Stimulated activated CD8-positive, alpha-beta memory T cell treated with anti-CD3 and anti-CD28 coated beads, Interleukin-4, amount 100 ng/mL, for 1 hour (primary cell): ENCODE results near the gene MSL3B.
"Not testable (repeated sequence)": the region's sequence is repeated elsewhere in the genome, so short reads cannot be mapped to it uniquely, and the experiment has no call there.

Source experiments
- DNase-seq, 2 donors: peaks; one replicate each; pipeline ENCODE4 v3.0.0-alpha.2; 2020; ENCODE audit warnings: low read depth in 2 of 2, low spot score in 1 of 2

The MSL3B gene

DNA sequence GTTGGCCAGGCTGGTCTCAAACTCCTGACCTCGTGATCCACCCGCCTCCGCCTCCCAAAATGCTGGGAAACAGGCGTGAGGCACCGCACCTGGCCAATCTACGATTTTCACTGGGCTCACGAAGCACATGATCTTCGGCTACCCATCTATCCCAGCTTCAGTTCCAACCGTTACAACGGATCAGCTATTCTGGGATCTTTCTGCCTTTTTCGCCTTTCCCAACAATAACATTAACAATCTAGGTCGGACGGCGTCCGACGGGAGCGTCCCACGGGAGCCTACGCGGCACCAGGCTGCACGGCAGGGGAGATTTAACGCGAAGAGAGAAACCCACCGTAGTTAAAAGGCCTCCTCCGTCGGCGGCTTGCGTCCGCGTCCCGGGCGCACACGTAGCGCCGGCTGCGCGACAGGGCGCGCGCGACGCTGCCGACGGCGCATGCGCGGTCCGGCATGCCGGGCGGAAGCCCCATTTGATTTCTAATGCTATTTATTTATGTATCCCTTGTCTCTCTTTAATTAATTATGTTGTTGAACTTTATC, at the start of gene MSL3B:
Gene MSL3B, minus strand, starts transcription at position 394 of the 540 bp plus-strand sequence.
- DNase-seq = peak in 1 of 2 donors; percentile 13

DNA sequence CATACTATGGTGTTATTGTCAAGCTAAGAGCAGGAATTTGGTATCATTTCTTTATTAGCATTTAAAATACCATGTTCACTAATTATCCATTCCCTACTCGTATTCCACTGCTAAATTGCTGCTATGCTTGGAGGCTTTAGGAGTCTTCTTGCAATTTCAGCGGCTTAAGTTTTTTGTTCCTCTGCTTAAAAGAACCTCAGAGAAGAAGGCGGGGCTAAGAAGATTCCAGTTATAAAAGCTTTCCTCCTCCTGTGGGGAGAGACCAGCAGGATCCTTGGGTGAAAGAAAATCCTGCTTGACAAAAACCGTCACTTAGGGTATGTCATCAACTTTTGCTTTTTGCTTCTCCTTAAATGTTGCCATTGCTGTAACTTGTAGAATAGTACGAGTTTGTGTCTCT, 48.9 kb upstream of the MSL3B start, which contains the start of gene TRPM8:
Gene TRPM8, plus strand, starts transcription at position 258 of the 400 bp plus-strand sequence. CDS start 9,165 bp downstream, outside the sequence.
- DNase-seq = no peak

GRCh38 chr2:233915128-233915527, 46.9 kb upstream of the MSL3B start:
- no peak for DNase-seq

- no peak for DNase-seq
Observed at GRCh38 chr2:233912691-233913423, 44.7 kb upstream of the MSL3B start.

GRCh38 chr2:233907627-233908026, 39.4 kb upstream of the MSL3B start:
- DNase-seq = no peak

DNA sequence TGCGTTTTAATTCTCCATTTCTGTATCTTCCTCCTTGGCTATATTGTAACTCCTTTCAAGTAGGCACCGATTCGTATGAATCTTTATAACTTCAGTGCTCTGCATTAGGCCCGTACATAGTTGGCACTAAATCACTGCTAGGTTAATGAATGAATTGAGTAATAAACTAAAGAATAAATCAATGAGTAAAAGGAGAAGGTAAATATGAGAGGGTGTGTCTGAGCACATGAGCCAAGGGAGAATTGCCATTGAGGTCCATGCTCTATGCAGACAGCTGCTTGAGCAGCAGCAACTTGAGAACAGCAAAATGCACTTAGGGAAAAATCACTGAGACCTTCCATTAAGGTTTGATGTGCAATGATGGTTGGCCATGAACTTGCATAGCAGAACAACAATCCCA, 37.8 kb upstream of the MSL3B start:
- no peak for DNase-seq

- no peak for DNase-seq
Observed at GRCh38 chr2:233901884-233902283, 33.7 kb upstream of the MSL3B start.

- no peak for DNase-seq
Observed at GRCh38 chr2:233901367-233901766, 33.2 kb upstream of the MSL3B start.

GRCh38 chr2:233896253-233896652, 28.1 kb upstream of the MSL3B start:
- DNase-seq = not testable (repeated sequence)

- no peak for DNase-seq
Observed at GRCh38 chr2:233892793-233893192, 24.6 kb upstream of the MSL3B start.

GRCh38 chr2:233882353-233882752, 14.2 kb upstream of the MSL3B start:
- DNase-seq = no peak

- DNase-seq = not testable (repeated sequence)
Observed at GRCh38 chr2:233872125-233872524, 3.9 kb upstream of the MSL3B start.

DNA sequence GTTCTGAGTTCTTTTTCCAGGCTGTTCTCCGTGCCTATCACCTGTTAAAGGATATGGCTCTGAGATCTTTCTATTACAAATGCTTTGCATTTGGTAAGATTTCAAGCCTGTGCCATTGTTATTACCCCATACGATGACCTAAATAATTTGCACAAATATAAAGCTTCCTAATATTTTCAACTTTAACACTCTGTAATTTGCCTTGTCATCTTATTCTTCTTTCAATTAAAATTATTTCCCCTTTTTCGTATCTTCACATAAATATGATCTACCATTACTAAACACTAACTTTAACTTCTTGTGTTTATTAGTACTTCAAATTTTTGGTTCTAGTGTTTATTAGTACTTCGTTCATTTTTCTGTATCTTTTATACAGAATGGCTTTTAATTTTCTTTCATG, 3.2 kb upstream of the MSL3B start:
- DNase-seq = no peak

DNA sequence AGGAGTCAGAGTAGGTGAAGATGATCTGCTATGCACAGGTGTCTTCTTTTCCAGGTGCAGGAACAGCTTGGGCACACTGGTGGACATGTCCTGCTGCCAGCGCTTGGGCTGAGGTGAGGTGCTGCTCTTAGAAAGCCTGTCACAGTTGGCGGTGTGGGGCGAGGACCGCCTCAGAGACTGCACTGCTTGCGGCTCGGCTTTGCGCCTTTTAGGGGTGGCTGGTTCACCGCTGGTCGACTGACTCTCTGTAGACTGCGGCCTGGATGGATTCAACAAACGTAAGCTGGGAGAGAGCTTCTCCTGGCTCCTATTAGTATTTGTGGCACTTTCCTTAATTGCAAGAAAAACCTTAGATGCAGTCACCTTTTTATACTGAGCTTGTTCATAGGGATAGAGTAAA, 1.7 kb downstream of the MSL3B start:
- DNase-seq = no peak

- no peak for DNase-seq
Observed at GRCh38 chr2:233865838-233866237, 2.3 kb downstream of the MSL3B start.

- DNase-seq = no peak
Observed at GRCh38 chr2:233862261-233862768, 5.9 kb downstream of the MSL3B start.

DNA sequence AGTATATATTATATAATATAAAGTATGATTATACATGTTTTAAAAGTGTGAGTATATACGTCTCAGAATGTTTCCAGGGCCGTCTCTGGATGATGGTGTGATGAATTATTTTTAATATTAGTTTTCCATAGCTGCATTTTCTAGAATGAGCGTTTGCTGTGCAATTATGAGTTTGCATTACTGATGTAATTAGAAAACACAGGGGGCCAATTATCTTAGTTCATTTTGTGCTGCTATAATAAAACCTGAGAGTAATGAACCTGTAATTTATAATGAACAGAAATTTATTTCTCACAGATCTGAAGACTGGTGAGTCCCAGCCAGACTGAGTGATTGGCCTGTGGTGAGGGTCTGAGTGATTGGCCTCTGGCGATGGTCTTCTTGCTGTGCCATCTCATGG, 9.9 kb downstream of the MSL3B start:
- DNase-seq = no peak

DNA sequence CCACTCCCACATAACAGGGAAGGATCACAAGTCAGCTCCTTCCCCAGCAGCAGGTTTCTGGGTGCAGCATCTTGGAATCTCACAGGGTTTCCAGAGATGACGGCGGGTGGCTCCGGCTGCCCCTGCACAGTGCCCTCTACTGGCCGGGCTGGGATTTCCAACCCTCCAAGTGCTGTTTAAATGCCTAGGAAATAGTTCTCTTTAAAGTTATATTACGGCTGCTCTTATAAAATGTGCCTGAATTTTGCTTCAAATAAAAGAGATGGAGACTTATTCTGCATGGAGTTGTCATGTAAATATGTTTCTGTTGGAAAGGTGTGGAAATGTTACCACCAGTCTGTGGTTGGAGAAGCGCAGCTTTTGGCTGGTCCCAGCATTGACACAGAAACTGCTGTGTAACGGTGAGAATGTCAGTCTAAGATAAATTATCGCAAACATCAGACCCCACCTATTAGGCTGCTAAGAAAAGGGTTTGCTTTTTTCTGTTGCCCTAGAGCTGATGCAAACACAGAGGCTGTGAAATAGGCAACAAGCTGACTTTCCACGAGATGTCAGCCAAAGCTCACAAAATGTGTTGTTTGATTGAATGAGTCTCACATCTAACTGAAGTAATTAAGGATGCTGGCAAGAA, 10.6 kb downstream of the MSL3B start:
- peak in 1 of 2 donors; percentile 21 for DNase-seq

GRCh38 chr2:233856184-233856583, 12.0 kb downstream of the MSL3B start:
- DNase-seq = no peak

- DNase-seq = no peak
Observed at GRCh38 chr2:233855345-233855744, 12.8 kb downstream of the MSL3B start.

- DNase-seq = peak; percentile 69 to 77
Observed at GRCh38 chr2:233854241-233854981, 13.8 kb downstream of the MSL3B start, which contains the start of gene HJURP. Gene HJURP, minus strand, starts transcription at chr2:233854535. Its CDS starts 35 bp downstream, at chr2:233854500.
